ENCODE results near the gene FAM3A. TPM values are rescaled to one million over a fixed set of nuclear protein-coding genes. Genes with fewer than 3 reads are reported as not detected.

The FAM3A gene
- total and polyA plus RNA-seq, 9 of the 15 experiments (the other 6 are each of a cell fraction or from before 2014, with no cell fraction given), result 0.75 to 70.6 (median 27.0) TPM

- in situ Hi-C loops (cut with MboI), result no loop called here
- POLR2A ChIA-PET, result interaction anchor here (0.6 to 1.8 kb wide), 6 partner anchors 8 to 72 kb away, joined by 3 to 10 read pairs (median 4); partner anchors contain the start of gene SLC10A3
- ATAC-seq (no peak), DNase-seq (ENCODE audit: extremely low read depth in 1 of 4, low spot score in 3 of 4) (no peak), FAIRE-seq (no peak)
- WGBS (ENCODE audit: insufficient coverage, low coverage, missing lambda C conversion rate), result 76% methylated on average over 10 of the region's 28 CpGs
- H3K9me1 ChIP-seq (ENCODE audit: control insufficient read depth, insufficient read depth, low read length), result no peaks in the 10 kb centered on the region
- no peaks in the 10 kb centered on the region for H3K9me3 ChIP-seq (replicated peaks; ENCODE audit: control insufficient read depth, insufficient read depth, low read depth, low read length)
- intact Hi-C loops (cut with micrococcal nuclease), result no loop called here
- BruUV-seq (replicated peaks), result no TSS peak
- no peak overlapping the region for H2AFZ ChIP-seq (ENCODE audit: low read depth, low read length)
- H3K27ac ChIP-seq (ENCODE audit: extremely low read depth, low read depth, low read length), result no peak overlapping the region
- H4K20me1 ChIP-seq (replicated peaks; ENCODE audit: control insufficient read depth, insufficient read depth, low read length), result no peaks in the 10 kb centered on the region
- peaks cover 6% of the 10 kb centered on the region for H3K79me2 ChIP-seq (ENCODE audit: control insufficient read depth, insufficient read depth, low read length)
- CTCF ChIA-PET (ENCODE audit: low intra/inter-chr PET ratio), result no interaction called here
- H3K9ac ChIP-seq (ENCODE audit: insufficient read depth in 1 of 2, low read depth in 2 of 2, low read length in 2 of 2), result 0 out of 4 replicates have a peak overlapping the region, but pooled peaks of 1 of the 2 experiments have one; percentile 6
- peaks cover 9 to 13% of the 10 kb centered on the region in 2 experiments; a peak in 4 of 5 replicates for H3K4me1 ChIP-seq (replicated peaks in 1 of 2; ENCODE audit: control insufficient read depth in 2 of 2, insufficient read depth in 2 of 2, low read length in 2 of 2)
- no peaks in the 10 kb centered on the region for H3K27me3 ChIP-seq (ENCODE audit: control insufficient read depth in 2 of 2, insufficient read depth in 2 of 2, low read length in 2 of 2)
- H3K4me3 ChIP-seq, result no peak overlapping the region
- TF ChIP-seq POLR2G (IDR thresholded peaks at IDR 0.05; ENCODE audit: low read depth, low read length) (peak; percentile 7; the same call in 1 of the 2 replicates), ARID4B (CRISPR knock-in tag; IDR thresholded peaks at IDR 0.05) (no peak), GABPB2 (CRISPR knock-in tag; conservative IDR thresholded peaks at IDR 0.05) (no peak), HDGF (IDR thresholded peaks at IDR 0.05) (no peak), CTCF (IDR thresholded peaks at IDR 0.05 in 2 of 3, conservative IDR thresholded peaks at IDR 0.05 in 1 of 3; ENCODE audit: insufficient read depth in 2 of 3, low read depth in 1 of 3, low read length in 3 of 3) (0 out of 6 replicates have a peak, but pooled peaks of 1 of the 3 experiments have one; percentile 11)
- H3K36me3 ChIP-seq (ENCODE audit: control insufficient read depth, insufficient read depth, low read length), result peaks cover 46% of the 10 kb centered on the region; the same call in 2 of the 3 replicates
- no peak overlapping the region for H3K4me2 ChIP-seq (ENCODE audit: insufficient read depth, low read length)
These were observed 43.1 kb downstream of the FAM3A start for GRCh38 chrX:154472685-154473632.
